ENCODE results near the gene AUTS2.

AUTS2 gene

DNA sequence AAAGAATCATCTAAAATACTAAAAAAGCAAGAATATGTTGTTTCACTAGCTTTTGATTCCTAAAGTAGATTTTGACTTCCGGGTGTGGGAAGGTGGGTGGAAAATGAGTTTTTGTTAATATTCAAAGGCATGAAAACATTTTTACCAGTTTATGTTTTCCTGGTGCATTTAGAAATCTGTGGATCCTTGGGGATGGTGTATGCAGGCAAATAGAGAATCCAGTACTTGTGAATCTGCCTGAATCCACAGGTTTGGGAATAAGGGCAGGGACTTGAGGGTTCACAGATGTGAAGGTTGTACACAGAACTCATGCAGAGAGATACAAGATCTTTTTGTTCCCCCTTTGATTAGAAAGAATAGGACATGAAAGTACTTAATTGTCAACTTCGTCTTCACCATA, 22.4 kb downstream of the AUTS2 start:
- DNase-seq (ENCODE audit: low read depth) = no peak
- no peak for TF ChIP-seq CTCF (IDR thresholded peaks at IDR 0.05; ENCODE audit: insufficient read depth, low read depth, low read length, missing control alignments)
- H3K4me3 ChIP-seq (ENCODE audit: low read depth, low read length) = no peak overlapping the region

GRCh38 chr7:69622014-69622835, 23.9 kb downstream of the AUTS2 start:
- no peak for DNase-seq (ENCODE audit: low read depth)
- TF ChIP-seq CTCF (IDR thresholded peaks at IDR 0.05; ENCODE audit: insufficient read depth, low read depth, low read length, missing control alignments) = no peak
- no peak overlapping the region for H3K4me3 ChIP-seq (ENCODE audit: low read depth, low read length)

DNA sequence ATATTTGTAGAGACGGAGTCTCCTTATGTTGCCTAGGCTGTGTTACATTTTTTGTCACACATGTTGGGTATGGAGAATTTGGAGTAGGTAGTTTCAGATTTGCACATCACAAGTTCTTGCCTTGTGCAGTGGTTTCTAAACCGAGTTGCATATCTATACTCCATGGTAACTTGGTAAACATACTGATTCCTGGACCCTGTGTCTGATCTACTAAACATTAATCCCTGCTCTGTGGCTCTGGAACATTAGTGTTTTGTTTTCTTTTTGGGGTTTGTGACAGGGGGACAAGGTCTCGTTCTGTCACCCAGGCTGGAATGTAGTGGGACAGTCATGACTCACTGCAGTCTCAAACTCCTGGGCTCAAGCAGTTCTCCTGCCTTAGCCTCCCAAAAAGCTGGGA, 24.7 kb downstream of the AUTS2 start:
- peak; percentile 40 for DNase-seq (ENCODE audit: low read depth)

DNA sequence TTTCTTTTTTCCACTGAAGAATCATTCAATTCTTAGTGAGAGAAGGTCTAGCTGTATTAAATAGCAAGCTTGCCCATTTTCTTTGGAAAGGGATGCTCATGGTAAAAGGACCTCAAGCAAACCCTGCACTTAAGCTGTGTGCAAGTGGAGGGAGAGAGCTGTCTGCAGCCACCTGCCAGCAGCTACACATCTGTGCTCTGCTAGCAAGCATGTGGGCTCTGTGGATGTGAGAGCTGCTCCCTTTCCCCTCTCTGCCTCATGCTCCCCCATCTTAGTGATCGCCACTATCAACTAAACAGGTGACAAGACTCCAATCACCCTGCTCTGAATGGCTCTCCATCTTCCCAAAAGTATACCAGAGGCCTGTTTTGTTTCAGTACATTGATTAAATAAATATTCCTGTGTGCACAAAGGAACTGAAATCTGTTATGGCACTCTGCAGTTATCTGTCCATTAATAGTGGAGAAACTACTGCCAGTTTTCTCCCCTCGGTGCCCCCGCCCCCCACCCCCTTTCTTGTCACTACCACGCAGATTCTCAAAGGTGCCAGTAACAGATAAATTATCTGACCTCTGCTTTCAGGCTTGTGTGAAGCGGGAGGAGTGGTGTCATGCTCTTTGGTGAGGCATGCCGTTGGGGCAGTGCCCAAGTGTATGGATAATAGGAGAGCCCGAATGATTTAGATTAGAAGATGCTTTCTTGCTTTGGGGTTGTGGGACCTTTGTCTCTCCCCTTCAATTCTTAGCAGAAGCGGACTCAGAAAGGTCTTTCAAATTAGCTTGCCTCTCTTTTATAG, 26.4 kb downstream of the AUTS2 start:
- H3K4me3 ChIP-seq (ENCODE audit: low read depth, low read length) = no peak overlapping the region
- DNase-seq (ENCODE audit: low read depth) = no peak
- TF ChIP-seq CTCF (IDR thresholded peaks at IDR 0.05; ENCODE audit: insufficient read depth, low read depth, low read length, missing control alignments) = no peak

More for the DNA sequence above, 24.7 kb downstream of the AUTS2 start:
- TF ChIP-seq CTCF (IDR thresholded peaks at IDR 0.05; ENCODE audit: insufficient read depth, low read depth, low read length, missing control alignments) = no peak
- no peak overlapping the region for H3K4me3 ChIP-seq (ENCODE audit: low read depth, low read length)

DNA sequence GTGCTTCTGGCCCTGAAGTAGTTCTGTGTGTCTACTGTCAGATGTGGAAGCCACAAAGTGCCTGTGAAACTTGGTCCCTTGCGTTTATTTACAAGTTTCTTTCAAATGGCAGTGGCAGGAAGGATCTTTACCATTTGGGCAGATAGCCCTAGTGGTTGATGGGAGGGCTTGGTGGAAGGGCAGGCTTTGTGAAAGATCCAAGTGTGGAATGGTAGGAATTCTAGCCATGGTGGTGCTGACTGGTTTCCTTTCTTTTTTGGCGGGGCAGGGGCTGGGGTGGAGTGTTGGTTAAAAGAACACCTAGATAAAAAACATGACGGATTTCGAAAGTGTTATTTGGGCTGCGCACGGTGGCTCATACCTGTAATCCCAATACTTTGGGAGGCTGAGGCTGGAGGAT, 27.0 kb downstream of the AUTS2 start:
- TF ChIP-seq CTCF (IDR thresholded peaks at IDR 0.05; ENCODE audit: insufficient read depth, low read depth, low read length, missing control alignments) = no peak
- H3K4me3 ChIP-seq (ENCODE audit: low read depth, low read length) = no peak overlapping the region
- DNase-seq (ENCODE audit: low read depth) = no peak

GRCh38 chr7:69625798-69626197, 27.5 kb downstream of the AUTS2 start:
- no peak for TF ChIP-seq CTCF (IDR thresholded peaks at IDR 0.05; ENCODE audit: insufficient read depth, low read depth, low read length, missing control alignments)
- H3K4me3 ChIP-seq (ENCODE audit: low read depth, low read length) = no peak overlapping the region
- DNase-seq (ENCODE audit: low read depth) = no peak
